Measurements from ENCODE around the gene ROM1.
"Not testable (repeated sequence)": the region's sequence is repeated elsewhere in the genome, so short reads cannot be mapped to it uniquely, and the experiment has no call there.

ROM1 gene

DNA sequence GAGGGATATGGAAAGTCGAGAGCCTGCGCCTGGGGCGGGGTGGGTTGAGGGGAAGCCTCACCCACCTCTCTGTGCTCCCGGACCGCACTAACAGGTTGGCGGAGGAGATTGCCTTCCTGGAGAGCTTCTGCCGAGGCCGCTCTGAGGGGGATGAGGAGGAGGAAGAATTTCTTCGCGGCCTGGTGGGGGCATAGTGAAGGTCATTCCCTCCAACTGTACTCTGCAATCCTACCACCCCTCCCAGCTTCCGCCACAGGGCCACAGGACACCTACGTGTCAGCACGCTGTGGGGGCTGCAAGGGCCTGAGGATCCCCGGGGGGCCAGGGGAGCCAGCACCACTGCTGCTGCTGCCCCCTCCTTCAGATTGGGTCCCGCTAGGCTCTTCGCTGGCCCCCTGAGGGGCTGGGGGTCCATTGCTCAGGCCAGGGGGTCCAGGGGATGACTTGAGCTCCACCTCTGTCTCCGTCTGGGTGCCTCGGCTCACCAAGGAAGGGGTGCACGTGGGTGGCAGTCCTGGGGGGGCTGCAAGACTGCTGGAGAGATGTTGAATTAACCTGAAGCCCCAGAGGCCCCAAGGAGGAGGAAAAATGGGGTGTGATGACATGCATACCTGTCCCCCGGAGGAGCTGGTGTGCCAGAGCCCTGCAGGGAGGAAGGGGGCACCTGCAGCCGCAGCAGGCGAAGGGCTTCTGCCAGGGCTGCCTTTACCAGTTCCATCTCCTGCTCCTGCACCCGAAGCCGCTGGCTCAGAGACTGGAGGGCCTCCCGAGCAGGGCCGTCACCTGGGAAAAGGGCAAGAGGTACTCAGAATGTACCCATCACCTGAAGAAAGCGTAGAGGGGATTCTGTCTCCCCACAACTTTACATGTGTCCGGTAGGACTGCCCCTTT is 2.0 kb upstream of the ROM1 start:
- DNase-seq = no peak

DNA sequence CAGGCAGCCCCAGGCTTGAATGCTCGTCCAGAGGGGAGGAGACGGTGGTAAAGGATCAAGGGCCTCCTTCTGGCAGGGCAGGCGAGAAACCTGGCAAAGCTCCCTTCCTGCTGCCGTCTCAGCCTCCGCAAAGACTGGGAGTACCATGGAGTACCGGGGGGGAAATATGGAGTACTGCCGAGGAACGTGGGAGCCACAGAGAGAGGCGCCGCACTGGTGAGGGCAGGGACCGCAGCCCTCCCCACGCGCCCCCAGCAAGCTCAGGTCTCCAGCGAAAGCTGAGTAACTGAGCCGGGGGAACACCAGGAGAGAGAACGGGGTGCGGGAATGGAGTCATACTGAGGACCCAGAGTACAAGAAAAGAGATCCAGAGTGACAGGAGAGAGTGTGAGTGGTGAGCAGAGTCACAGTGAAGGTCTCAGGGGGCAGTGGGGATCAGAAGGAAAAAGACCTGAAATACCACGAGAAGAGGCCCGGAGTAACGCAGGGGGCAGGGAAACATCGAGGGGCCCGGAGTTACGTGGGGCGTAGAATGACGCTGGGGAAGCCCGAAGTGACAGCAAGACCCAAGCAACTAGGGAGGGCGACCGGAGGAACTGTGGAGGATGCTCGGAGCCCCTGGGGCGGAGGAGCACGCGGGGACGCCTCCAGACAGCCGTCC is 1.2 kb upstream of the ROM1 start:
- no peak for DNase-seq

DNA sequence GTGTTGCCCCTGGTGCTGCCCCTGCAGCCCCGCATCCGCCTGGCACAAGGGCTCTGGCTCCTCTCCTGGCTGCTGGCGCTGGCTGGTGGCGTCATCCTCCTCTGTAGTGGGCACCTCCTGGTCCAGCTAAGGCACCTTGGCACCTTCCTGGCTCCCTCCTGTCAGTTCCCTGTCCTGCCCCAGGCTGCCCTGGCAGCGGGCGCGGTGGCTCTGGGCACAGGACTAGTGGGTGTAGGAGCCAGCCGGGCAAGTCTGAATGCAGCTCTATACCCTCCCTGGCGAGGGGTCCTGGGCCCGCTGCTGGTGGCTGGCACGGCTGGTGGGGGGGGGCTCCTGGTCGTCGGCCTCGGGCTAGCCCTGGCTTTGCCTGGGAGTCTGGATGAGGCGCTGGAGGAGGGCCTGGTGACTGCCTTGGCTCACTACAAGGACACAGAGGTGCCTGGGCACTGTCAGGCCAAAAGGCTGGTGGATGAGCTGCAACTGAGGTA is 278 bp downstream of the ROM1 start:
- no peak for DNase-seq

GRCh38 chr11:62614275-62614674 is 1.2 kb downstream of the ROM1 start:
- DNase-seq = no peak

- DNase-seq = no peak
These were observed 2.5 kb downstream of the ROM1 start for GRCh38 chr11:62615521-62615920.

- not testable (repeated sequence) for DNase-seq
These were observed 3.9 kb downstream of the ROM1 start for GRCh38 chr11:62616957-62617356.

DNA sequence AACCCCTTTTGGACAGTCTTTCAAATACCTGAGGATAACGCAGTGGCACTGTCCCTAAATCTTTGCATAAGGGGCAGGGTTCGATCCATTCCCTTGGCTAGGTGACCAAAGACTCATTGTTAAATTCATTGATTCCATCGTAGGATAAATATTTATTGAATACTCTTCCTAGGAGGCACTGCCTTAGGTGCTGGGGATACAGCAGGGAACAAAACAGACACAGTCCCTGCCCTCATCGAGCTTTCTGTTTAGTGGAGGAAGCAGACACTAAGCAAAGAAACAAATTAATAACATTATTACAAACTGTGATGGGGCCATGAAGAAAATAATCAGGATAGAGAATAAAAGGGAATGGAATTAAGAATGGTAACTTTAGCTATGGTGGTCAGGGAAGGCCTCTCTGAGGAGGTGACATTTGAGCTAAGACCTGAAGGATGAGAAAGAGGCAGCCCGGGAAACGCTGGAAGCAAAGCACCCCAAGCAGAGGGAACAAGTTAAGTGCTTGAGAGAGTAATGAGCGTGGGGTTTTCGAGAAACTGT is 8.0 kb downstream of the ROM1 start:
- DNase-seq = no peak

- DNase-seq = peak; percentile 99
These were observed 8.8 kb downstream of the ROM1 start, which contains the start of gene B3GAT3 for GRCh38 chr11:62621567-62622470. B3GAT3 (minus strand) TSS chr11:62621986; CDS start chr11:62621947, 39 bp downstream.

DNA sequence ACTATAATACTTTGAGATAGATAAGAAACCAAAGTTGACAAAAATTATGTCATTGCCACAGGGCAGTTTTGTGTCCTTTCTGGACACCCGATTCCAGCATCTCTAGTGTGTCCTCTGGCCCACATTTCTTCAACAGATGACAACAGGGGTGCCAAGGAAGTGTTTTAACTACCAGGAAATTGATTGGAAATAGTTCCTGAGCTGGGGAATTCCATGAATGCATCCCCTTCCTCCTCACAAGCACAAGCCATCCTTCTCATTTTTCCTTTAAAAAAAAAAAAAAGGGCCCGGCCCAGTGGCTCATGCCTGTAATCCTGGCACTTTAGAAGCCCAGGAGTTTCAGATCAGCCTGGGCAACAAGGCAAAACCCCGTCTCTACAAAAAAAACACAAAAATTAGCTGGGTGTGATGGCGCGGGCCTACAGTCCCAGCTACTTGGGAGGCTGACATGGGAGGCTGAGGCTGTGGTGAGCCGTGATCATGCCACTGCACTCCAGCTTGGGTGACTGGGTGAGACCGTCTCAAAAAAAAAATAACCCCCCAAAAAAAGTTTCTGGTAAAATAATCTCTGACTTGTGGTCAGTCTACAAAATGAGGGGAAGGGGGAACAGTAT is 9.5 kb downstream of the ROM1 start:
- DNase-seq = no peak

DNA sequence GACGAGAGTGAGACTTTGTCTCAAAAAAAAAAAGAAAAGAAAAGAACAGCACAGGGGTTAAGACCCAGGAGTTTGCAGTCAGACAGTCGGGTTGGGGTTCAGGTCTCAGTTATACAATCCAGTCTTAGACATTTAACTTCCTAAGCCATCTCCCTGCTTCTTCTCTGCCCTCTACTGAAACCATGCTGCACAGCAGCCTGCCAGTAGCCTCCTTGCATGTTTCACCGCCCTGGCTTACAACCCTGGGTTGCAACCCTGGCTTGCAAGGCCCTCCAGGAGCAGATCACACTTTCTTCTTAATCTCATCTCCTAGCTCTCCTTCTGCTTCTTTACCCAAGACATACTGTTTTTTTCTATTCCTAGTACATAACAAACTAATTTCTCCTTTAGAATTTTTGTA is 14.7 kb downstream of the ROM1 start:
- no peak for DNase-seq

DNA sequence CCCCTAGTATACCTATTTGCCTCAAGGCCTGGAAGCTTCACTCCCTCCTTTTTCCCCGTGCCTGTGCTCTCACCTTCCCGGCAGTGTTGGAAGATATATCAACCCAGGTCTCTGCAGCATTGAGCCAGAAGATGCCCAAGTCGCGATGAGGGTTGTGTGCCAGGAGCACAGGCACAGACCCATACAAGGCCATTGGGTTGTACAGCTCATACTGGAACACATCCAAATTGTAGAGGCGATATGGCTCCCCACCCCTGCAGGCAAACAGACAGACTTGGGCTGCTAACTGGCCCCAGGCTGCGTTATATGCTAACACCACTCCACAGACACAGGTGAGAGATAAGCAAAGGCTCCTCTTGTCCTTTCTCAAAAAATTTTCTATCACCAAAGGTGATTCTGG is 19.4 kb downstream of the ROM1 start:
- no peak for DNase-seq

DNA sequence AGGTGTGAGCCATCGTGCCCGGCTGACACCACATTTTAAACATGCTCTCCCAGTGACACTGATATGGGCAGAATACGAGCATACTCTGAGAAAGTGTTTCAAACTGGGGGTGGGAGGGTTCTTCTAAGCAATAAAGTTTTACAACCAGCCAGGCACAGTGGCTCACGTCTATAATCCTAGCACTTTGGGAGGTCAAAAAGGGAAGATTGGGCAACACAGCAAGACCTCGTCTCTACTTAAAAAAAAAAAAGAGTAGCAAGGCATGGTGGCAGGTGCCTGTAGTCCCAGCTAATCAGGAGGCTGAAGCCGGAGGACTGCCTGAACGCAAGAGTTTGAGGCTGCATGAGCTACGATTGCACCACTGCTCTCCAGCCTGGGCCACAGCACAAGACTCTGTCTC is 31.2 kb downstream of the ROM1 start:
- DNase-seq = no peak

DNA sequence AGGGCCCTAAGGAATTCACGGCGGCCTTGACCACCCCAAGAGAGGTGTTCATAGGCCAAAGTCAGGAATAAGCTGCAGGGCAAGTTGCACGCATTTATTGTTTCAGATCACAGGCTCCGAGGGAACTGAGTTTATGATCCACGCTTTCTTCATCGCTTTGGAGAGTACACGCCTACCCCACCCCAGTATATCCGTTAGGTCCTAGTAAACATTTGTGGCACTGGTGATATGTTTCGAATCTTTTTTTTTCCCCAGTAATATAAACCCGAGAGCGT is 32.6 kb downstream of the ROM1 start:
- no peak for DNase-seq

- DNase-seq = peak; percentile 94
These were observed 33.1 kb downstream of the ROM1 start, which contains the start of gene GANAB for GRCh38 chr11:62645946-62646824. GANAB (minus strand) TSS chr11:62646613; CDS start chr11:62646599, 14 bp downstream.

DNA sequence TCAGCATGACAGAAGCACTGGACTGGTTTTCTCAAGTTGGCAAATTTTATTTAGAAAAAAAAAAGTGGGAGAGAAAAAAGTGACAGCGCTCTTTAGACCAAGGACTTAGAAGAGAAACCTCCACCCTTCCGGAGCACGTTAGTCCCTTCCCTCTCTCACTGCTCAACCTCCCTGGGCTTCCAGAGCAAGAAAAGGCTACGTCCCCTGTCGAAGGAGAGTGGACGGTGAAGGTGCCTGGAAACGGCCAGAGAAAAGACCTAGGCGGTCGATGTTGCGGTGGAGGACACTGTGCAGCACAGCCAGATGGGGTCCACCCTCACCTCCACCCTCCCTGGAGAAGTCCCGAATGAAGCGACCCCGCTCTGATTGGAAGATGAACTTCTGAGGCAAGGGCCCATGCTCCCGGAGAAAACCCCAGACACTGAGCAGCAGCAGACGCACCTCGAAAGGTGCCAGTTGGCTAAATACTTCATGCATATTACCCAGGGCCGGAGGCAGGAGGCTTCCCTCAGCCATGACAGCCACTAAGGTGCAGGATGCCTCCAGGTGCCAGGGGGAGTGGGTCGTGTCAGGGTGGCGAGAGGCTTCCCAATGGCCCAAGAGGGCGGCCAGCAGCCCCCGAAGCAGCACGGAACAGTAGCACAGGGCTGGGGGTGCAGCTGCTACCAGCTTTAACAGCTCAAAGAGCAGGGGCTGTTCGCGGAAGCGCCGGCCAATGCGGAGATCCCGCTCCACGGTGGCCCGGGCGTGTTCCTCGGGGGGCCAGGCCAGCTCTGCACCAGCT is 34.0 kb downstream of the ROM1 start:
- DNase-seq = no peak

DNA sequence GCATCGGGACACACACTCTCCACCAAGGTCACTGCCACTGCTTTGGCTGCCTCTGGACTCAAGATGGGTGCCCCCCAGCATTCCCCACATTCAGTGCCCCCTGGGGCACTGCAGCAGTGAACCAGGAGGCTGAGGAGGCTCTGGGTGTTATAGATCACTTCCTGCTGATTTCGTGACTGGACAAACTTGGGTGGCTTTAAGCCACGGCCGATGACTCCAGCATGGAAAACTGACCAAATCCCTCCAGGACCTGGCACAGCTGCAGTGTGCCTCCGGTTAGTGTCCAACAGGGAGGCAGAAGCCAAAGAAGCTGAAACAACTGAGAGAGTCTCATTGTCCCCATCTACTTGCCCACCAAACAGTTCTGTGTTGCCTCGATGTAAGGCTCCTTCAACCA is 34.5 kb downstream of the ROM1 start:
- no peak for DNase-seq

- DNase-seq = no peak
These were observed 35.3 kb downstream of the ROM1 start for GRCh38 chr11:62648185-62648966.

DNA sequence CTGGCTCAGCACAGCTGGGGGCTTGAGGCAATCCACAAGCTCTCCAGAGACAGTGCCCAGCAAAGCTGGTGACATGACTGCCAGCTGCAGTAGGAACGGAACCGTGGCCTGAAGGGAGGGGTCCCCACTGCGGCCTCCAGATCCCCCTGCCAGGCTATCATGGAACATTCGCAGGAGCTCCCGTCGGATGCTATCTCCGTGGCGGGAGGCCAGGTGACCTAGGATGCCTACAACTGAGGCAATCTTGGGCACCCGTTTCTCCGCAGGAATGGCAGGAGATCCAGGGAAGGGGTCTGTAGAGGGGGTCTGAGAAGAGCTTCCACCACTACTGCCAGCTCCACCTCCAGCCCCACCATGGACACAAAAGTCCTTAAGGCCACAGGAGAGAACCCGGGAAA is 35.9 kb downstream of the ROM1 start:
- no peak for DNase-seq

DNA sequence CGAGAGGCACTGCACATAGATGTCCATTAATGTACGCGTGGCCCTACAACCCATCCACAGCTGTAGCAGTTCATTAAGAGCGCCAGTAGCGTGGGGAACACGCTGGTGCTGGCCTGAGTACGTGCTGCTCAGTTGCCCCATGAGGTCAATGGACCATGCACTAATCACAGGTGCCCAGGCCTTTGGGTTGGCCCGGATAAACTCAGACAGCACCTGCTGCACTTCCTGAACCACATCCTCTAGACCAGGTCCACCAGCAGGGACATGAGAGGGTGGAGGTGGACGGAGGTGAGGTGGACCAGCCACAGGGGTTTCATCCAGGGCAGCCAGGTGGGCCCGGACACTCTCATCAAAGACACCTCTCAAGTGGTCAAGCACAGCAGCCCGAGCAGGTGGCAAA is 36.4 kb downstream of the ROM1 start:
- no peak for DNase-seq

- DNase-seq = not testable (repeated sequence)
These were observed 37.2 kb downstream of the ROM1 start for GRCh38 chr11:62650283-62650682.
